Measurements from ENCODE around the gene RAD52.

- no peak for TF ChIP-seq POLR2AphosphoS5 (IDR thresholded peaks at IDR 0.05; ENCODE audit: low read depth, low read length)
- TF ChIP-seq TAF1 (IDR thresholded peaks at IDR 0.05; ENCODE audit: low read depth, low read length): no peak
Measured at GRCh38 chr12:902581-902980, 46.9 kb downstream of the RAD52 start.

Measured in GM12891 (cell line).